PC-3 (cell line): ENCODE results near the gene IGFBP4. TPM values are rescaled to one million over a fixed set of nuclear protein-coding genes. Genes with fewer than 3 reads are reported as not detected.
"Not testable (repeated sequence)": the region's sequence is repeated elsewhere in the genome, so short reads cannot be mapped to it uniquely, and the experiment has no call there.

ENCODE experiments used
- ATAC-seq: fragments of 200-7000 bp; cut with Tn5 transposase; 2 replicates; pipeline ENCODE4 v1.9.1; 2020; ENCODE audit warnings: mild to moderate bottlenecking, moderate library complexity
- BruUV-seq: library from RNA; stranded (reverse); fragments of 400-500 nt; replicated peaks from 2 replicates; lab custom pipeline; 2021; lab: Mats Ljungman, UMichigan
- CTCF ChIA-PET: fragments of 300-600 bp; sonication (Branson Sonifier 250); formaldehyde crosslinking; loops from one replicate; lab custom pipeline; 2022; ENCODE audit warnings: antibody characterized with exemption; lab: Charles Lee
- POLR2A ChIA-PET: fragments of 300-600 bp; sonication (Branson Sonifier 250); formaldehyde crosslinking; loops from one replicate; lab custom pipeline; 2022; ENCODE audit warnings: antibody characterized with exemption; ENCODE audit not compliant: unreplicated experiment; lab: Charles Lee
- DNase-seq: peaks from one replicate; pipeline ENCODE4 v3.0.0-alpha.2; 2015
- H2AFZ ChIP-seq: fragments of 300-600 bp; sonication (generic); 2 replicates; pipeline ENCODE4 v1.6.0; 2016; ENCODE audit warnings: antibody characterized with exemption, low read length
- H3F3A ChIP-seq: fragments of 300-600 bp; sonication (generic); one replicate; pipeline ENCODE4 v1.6.0; 2017; ENCODE audit warnings: antibody characterized with exemption, low read length, control low read depth, mild to moderate bottlenecking; ENCODE audit not compliant: unreplicated experiment
- H3K27ac ChIP-seq: fragments of 300-600 bp; sonication (generic); 2 replicates; pipeline ENCODE4 v1.5.1; 2016; ENCODE audit warnings: mild to moderate bottlenecking, low read length
- H3K27me3 ChIP-seq: fragments of 300-600 bp; sonication (generic); 2 replicates; pipeline ENCODE4 v1.6.1; 2016; ENCODE audit warnings: low read length, mixed read lengths
- H3K36me3 ChIP-seq: fragments of 300-600 bp; sonication (generic); 2 replicates; pipeline ENCODE4 v1.6.1; 2016; ENCODE audit warnings: low read depth, mixed run types, low read length, mixed read lengths
- H3K4me1 ChIP-seq: fragments of 300-600 bp; sonication (generic); 2 replicates; pipeline ENCODE4 v1.5.1; 2016; ENCODE audit warnings: low read length; ENCODE audit not compliant: insufficient read depth
- H3K4me2 ChIP-seq: fragments of 300-600 bp; sonication (generic); 2 replicates; pipeline ENCODE4 v1.6.0; 2016; ENCODE audit warnings: low read length
- H3K4me3 ChIP-seq: fragments of 300-600 bp; sonication (generic); 2 replicates; pipeline ENCODE4 v1.5.1; 2016; ENCODE audit warnings: mild to moderate bottlenecking, low read length, mixed read lengths
- H3K79me2 ChIP-seq: fragments of 300-600 bp; sonication (generic); 2 replicates; pipeline ENCODE4 v1.6.1; 2017; ENCODE audit warnings: low read length, mixed read lengths
- H3K9ac ChIP-seq: fragments of 300-600 bp; sonication (generic); 2 replicates; pipeline ENCODE4 v1.6.0; 2016; ENCODE audit warnings: mild to moderate bottlenecking, low read length
- H3K9me2 ChIP-seq: fragments of 300-600 bp; sonication (generic); replicated peaks from 2 replicates; pipeline ENCODE4 v1.6.1; 2016; ENCODE audit warnings: mixed run types, low read length, mixed read lengths
- H3K9me3 ChIP-seq: fragments of 300-600 bp; sonication (generic); 2 replicates; pipeline ENCODE4 v1.6.1; 2016; ENCODE audit warnings: low read length, mixed read lengths
- H4K20me1 ChIP-seq: fragments of 300-600 bp; sonication (generic); 2 replicates; pipeline ENCODE4 v1.6.1; 2016; ENCODE audit warnings: low read length, mixed read lengths
- CTCF ChIP-seq: fragments of 300-600 bp; sonication (generic); conservative IDR thresholded peaks from 2 replicates; pipeline ENCODE4 v1.5.1; 2017; ENCODE audit warnings: antibody characterized with exemption, low read depth, mild to moderate bottlenecking, low read length
- EZH2 ChIP-seq: fragments of 300-600 bp; sonication (generic); IDR thresholded peaks from one replicate; pipeline ENCODE4 v1.6.1; 2017; ENCODE audit warnings: antibody characterized with exemption, mild to moderate bottlenecking, low read length; ENCODE audit not compliant: unreplicated experiment
- EZH2phosphoT487 ChIP-seq: fragments of 300-600 bp; sonication (generic); IDR thresholded peaks from 2 replicates; pipeline ENCODE4 v1.6.1; 2018; ENCODE audit warnings: mild to moderate bottlenecking, antibody characterized with exemption, low read length, borderline replicate concordance
- intact Hi-C: fragments of 100-400 bp; cut with micrococcal nuclease; formaldehyde crosslinking; loops from 2 replicates; pipeline ENCODE4 v1.9.0; 2023
- total RNA-seq: library from RNA; depleted of rRNA; stranded (reverse); fragments of >200 nt; gene quantifications from 2 replicates; pipeline ENCODE4 v1.2.3, GENCODE V29; 2014

The IGFBP4 gene
- total RNA-seq, 1 experiment from 2014 or later = 164 TPM

- Histone ChIP-seq H3F3A (peaks cover 4% of the 10 kb centered on the region), H3K4me2 (no peak overlapping the region), H2AFZ (no peak overlapping the region), H3K9me3 (no peaks in the 10 kb centered on the region), H3K4me3 (no peak overlapping the region), H3K4me1 (no peaks in the 10 kb centered on the region), H3K36me3 (peaks cover 64% of the 10 kb centered on the region), H4K20me1 (no peaks in the 10 kb centered on the region), H3K79me2 (peaks cover 12% of the 10 kb centered on the region), H3K27me3 (no peaks in the 10 kb centered on the region), H3K27ac (no peak overlapping the region), H3K9me2 (no peaks in the 10 kb centered on the region), H3K9ac (no peak overlapping the region)
- CTCF ChIA-PET = no interaction called here
- BruUV-seq = no TSS peak
- POLR2A ChIA-PET = no interaction called here
- intact Hi-C loops = no loop called here
- ATAC-seq (no peak), DNase-seq (no peak)
- TF ChIP-seq EZH2phosphoT487 (no peak), EZH2 (no peak), CTCF (no peak)
Measured at GRCh38 chr17:40410082-40410481, 33.2 kb upstream of the IGFBP4 start.

- ChIA-PET POLR2A (interaction anchor here (0.5 kb wide), 1 partner anchor 261 kb away, joined by 20 read pairs; no protein-coding TSS in a partner anchor), CTCF (no interaction called here)
- DNase-seq = no peak
- Histone ChIP-seq H3K36me3 (peaks cover 60% of the 10 kb centered on the region), H3K9me3 (no peaks in the 10 kb centered on the region), H2AFZ (no peak overlapping the region), H3K9me2 (no peaks in the 10 kb centered on the region), H3K9ac (no peak overlapping the region), H3K4me2 (no peak overlapping the region), H3K79me2 (peaks cover 30% of the 10 kb centered on the region), H4K20me1 (no peaks in the 10 kb centered on the region), H3K4me1 (peaks cover 8% of the 10 kb centered on the region), H3F3A (no peaks in the 10 kb centered on the region), H3K27me3 (no peaks in the 10 kb centered on the region), H3K4me3 (no peak overlapping the region), H3K27ac (no peak overlapping the region)
- no peak for ATAC-seq
- intact Hi-C loops = no loop called here
- TF ChIP-seq EZH2phosphoT487 (no peak), EZH2 (no peak), CTCF (no peak)
- BruUV-seq = no TSS peak
Measured at GRCh38 chr17:40411821-40412220, 31.4 kb upstream of the IGFBP4 start.

- Histone ChIP-seq H3K9me2 (no peaks in the 10 kb centered on the region), H3K4me1 (peaks cover 8% of the 10 kb centered on the region), H2AFZ (no peak overlapping the region), H3F3A (no peaks in the 10 kb centered on the region), H3K4me2 (no peak overlapping the region), H3K9me3 (no peaks in the 10 kb centered on the region), H3K27me3 (no peaks in the 10 kb centered on the region), H3K4me3 (no peak overlapping the region), H3K36me3 (peaks cover 52% of the 10 kb centered on the region), H3K79me2 (peaks cover 40% of the 10 kb centered on the region), H3K9ac (no peak overlapping the region), H4K20me1 (no peaks in the 10 kb centered on the region), H3K27ac (no peak overlapping the region)
- ATAC-seq = no peak
- POLR2A ChIA-PET = no interaction called here
- no peak for DNase-seq
- BruUV-seq = no TSS peak
- CTCF ChIA-PET = no interaction called here
- intact Hi-C loops = no loop called here
- TF ChIP-seq CTCF (no peak), EZH2phosphoT487 (no peak), EZH2 (no peak)
Measured at GRCh38 chr17:40412880-40413279, 30.4 kb upstream of the IGFBP4 start.

- not testable (repeated sequence) for H3K4me3 ChIP-seq
Measured at GRCh38 chr17:40414312-40414711, 28.9 kb upstream of the IGFBP4 start.

More at GRCh38 chr17:40414312-40414711, 28.9 kb upstream of the IGFBP4 start:
- H3K27ac ChIP-seq, H3K9me3 ChIP-seq, H3F3A ChIP-seq, H2AFZ ChIP-seq, H3K9me2 ChIP-seq, DNase-seq, H3K9ac ChIP-seq, ATAC-seq, intact Hi-C loops, H3K4me2 ChIP-seq, POLR2A ChIA-PET, BruUV-seq, H3K27me3 ChIP-seq, H4K20me1 ChIP-seq: not testable (repeated sequence)
- CTCF ChIA-PET = interaction anchor here (0.6 kb wide), 1 partner anchor 15 kb away, joined by 8 read pairs; no protein-coding TSS in a partner anchor
- Histone ChIP-seq H3K36me3 (peaks cover 44% of the 10 kb centered on the region), H3K4me1 (peaks cover 12% of the 10 kb centered on the region), H3K79me2 (peaks cover 40% of the 10 kb centered on the region)
